Measurements from ENCODE around the gene ZCCHC14.
A peak's percentile ranks its signal among the peaks of the same experiment; 100 is the strongest.

ZCCHC14 gene

GRCh38 chr16:87469169-87469568 lies 23.7 kb downstream of the ZCCHC14 start:
- TF ChIP-seq CTCF (IDR thresholded peaks at IDR 0.05), result no peak
- Histone ChIP-seq H3K36me3 (no peaks in the 10 kb centered on the region), H3K27me3 (no peaks in the 10 kb centered on the region), H3K9me3 (no peaks in the 10 kb centered on the region), H3K4me1 (ENCODE audit: control insufficient read depth in 1 of 2, insufficient read depth in 1 of 2, low read depth in 1 of 2, low read length in 1 of 2) (peaks cover 17 to 18% of the 10 kb centered on the region in 2 experiments), H3K4me3 (ENCODE audit: low read depth in 1 of 2, low read length in 1 of 2) (no peak overlapping the region), H3K27ac (no peak overlapping the region)

GRCh38 chr16:87468550-87468949 lies 24.3 kb downstream of the ZCCHC14 start:
- Histone ChIP-seq H3K27me3 (no peaks in the 10 kb centered on the region), H3K4me3 (ENCODE audit: low read depth in 1 of 2, low read length in 1 of 2) (no peak overlapping the region), H3K9me3 (no peaks in the 10 kb centered on the region), H3K36me3 (no peaks in the 10 kb centered on the region), H3K4me1 (ENCODE audit: control insufficient read depth in 1 of 2, insufficient read depth in 1 of 2, low read depth in 1 of 2, low read length in 1 of 2) (peaks cover 21 to 22% of the 10 kb centered on the region in 2 experiments), H3K27ac (no peak overlapping the region)
- TF ChIP-seq CTCF (IDR thresholded peaks at IDR 0.05), result no peak

- Histone ChIP-seq H3K36me3 (no peaks in the 10 kb centered on the region), H3K27ac (no peak overlapping the region), H3K4me3 (ENCODE audit: low read depth in 1 of 2, low read length in 1 of 2) (no peak overlapping the region), H3K27me3 (no peaks in the 10 kb centered on the region), H3K4me1 (ENCODE audit: control insufficient read depth in 1 of 2, insufficient read depth in 1 of 2, low read depth in 1 of 2, low read length in 1 of 2) (peaks cover 21 to 22% of the 10 kb centered on the region in 2 experiments), H3K9me3 (no peaks in the 10 kb centered on the region)
- no peak for TF ChIP-seq CTCF (IDR thresholded peaks at IDR 0.05)
Measured at GRCh38 chr16:87466975-87467501, 25.8 kb downstream of the ZCCHC14 start.

DNA sequence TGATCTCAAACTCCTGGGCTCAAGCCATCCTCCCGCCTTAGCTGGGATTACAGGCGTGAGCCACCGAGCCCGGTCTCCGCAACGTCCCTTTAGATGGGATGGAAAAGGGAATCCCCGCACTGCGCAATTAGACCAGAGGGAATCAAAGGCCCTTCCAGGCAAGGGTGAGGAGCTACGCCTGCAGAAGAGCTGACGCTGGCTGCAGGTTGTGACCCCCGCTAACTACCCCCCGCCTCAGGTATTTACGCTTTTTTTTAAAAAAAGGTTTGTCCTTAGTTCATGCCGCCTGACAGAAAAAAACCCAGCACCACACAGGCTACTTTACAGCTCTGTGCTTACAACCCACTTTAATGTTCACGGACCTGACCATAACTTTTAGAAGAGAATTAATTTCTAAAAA lies 26.9 kb downstream of the ZCCHC14 start:
- Histone ChIP-seq H3K9me3 (no peaks in the 10 kb centered on the region), H3K36me3 (no peaks in the 10 kb centered on the region), H3K27me3 (no peaks in the 10 kb centered on the region), H3K27ac (no peak overlapping the region), H3K4me3 (ENCODE audit: low read depth in 1 of 2, low read length in 1 of 2) (no peak overlapping the region), H3K4me1 (ENCODE audit: control insufficient read depth in 1 of 2, insufficient read depth in 1 of 2, low read depth in 1 of 2, low read length in 1 of 2) (peaks cover 21 to 22% of the 10 kb centered on the region in 2 experiments)
- TF ChIP-seq CTCF (IDR thresholded peaks at IDR 0.05), result no peak

DNA sequence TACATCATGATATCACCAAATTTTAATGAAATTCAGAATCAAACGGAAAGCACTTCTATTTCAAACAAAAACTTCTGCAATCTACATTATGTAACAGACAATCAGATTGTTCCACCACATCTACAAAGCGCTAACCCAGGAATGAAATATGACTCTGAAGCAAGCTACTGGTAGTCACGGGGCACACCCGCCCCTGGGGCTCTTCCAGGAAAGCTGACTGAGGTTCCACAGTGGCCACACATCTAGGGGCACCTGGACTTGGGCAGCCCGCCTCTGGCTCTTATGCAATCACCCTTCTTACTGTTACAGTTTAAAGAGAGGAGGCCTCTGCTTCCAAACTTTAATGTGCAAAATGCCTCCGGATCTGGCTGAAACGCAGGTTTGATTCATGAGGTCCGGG lies 27.5 kb downstream of the ZCCHC14 start:
- no peak for TF ChIP-seq CTCF (IDR thresholded peaks at IDR 0.05)
- H3K27ac ChIP-seq, result peak overlapping the region; percentile 26
- H3K27me3 ChIP-seq, result no peaks in the 10 kb centered on the region
- H3K4me1 ChIP-seq (ENCODE audit: control insufficient read depth in 1 of 2, insufficient read depth in 1 of 2, low read depth in 1 of 2, low read length in 1 of 2), result peaks cover 21 to 22% of the 10 kb centered on the region in 2 experiments
- H3K36me3 ChIP-seq, result no peaks in the 10 kb centered on the region
- H3K9me3 ChIP-seq, result no peaks in the 10 kb centered on the region
- no peak overlapping the region for H3K4me3 ChIP-seq (ENCODE audit: low read depth in 1 of 2, low read length in 1 of 2)

Data from neutrophil (primary cell).